Prostate gland (tissue), 2 donors: ENCODE measurements around the gene ADGRG1.

Experiments used
- CTCF ChIP-seq, 4 experiments: fragments of 200-600 bp in 2 of 4; fragments of 450-650 bp in 2 of 4; sonication (generic) in 2 of 4; IDR thresholded peaks; 1 replicate in 3 of 4; 2 replicates in 1 of 4; pipeline ENCODE4 v1.5.1; 2016 to 2019; ENCODE audit warnings: antibody characterized with exemption in 4 of 4, mild to moderate bottlenecking in 2 of 4, moderate library complexity in 2 of 4
- POLR2A ChIP-seq: fragments of 450-650 bp; IDR thresholded peaks from one replicate; pipeline ENCODE4 v1.6.1; 2016; ENCODE audit warnings: antibody characterized with exemption, mild to moderate bottlenecking

- TF ChIP-seq CTCF (IDR thresholded peaks at IDR 0.05) (no peak), POLR2A (no peak)
Measured at GRCh38 chr16:57585051-57585687, 43.3 kb upstream of the ADGRG1 start.
